Lower leg skin (tissue), 4 donors: ENCODE data around the gene GPR17. TPM values are rescaled to one million over a fixed set of nuclear protein-coding genes. Genes with fewer than 3 reads are reported as not detected.

ENCODE experiments used
- DNase-seq, 2 donors: peaks; one replicate each; pipeline ENCODE4 v3.0.0-alpha.2; 2019; ENCODE audit warnings: low spot score in 2 of 2
- H3K4me3 ChIP-seq: fragments of 200-600 bp; sonication (generic); 2 replicates; pipeline ENCODE4 v1.5.1; 2017; ENCODE audit warnings: mild to moderate bottlenecking, low read depth; ENCODE audit not compliant: poor library complexity, severe bottlenecking
- CTCF ChIP-seq, 3 donors: fragments of 450-650 bp; IDR thresholded peaks; one replicate each; pipeline ENCODE4 v1.5.1; 2016; ENCODE audit warnings: antibody characterized with exemption in 3 of 3, mild to moderate bottlenecking in 3 of 3, moderate library complexity in 2 of 3
- POLR2A ChIP-seq, 2 donors: fragments of 450-650 bp; IDR thresholded peaks; one replicate each; pipeline ENCODE4 v1.6.1; 2016 to 2017; ENCODE audit warnings: antibody characterized with exemption in 2 of 2, mild to moderate bottlenecking in 1 of 2, moderate library complexity in 1 of 2
- WGBS, 2 donors: methylation state at CpG; one replicate each; pipeline ENCODE4 v1.1.5; 2018; 5-methylcytosine and 5-hydroxymethylcytosine counted together
- intact Hi-C: fragments of 100-400 bp; cut with DNase I; formaldehyde crosslinking; loops from one replicate; pipeline ENCODE4 v1.15.0; 2023; ENCODE audit warnings: low total_unique reads
- total RNA-seq, 4 donors: library from RNA; depleted of rRNA; stranded (reverse); fragments of >200 nt; gene quantifications; one replicate each; pipeline ENCODE4 v1.1.0, GENCODE V29; 2016

Gene GPR17
- total RNA-seq, 4 donors from 2014 or later: 0.88 TPM; not detected in 3

- H3K4me3 ChIP-seq: no peak overlapping the region
- DNase-seq: no peak
These were observed 18.8 kb upstream of the GPR17 start for GRCh38 chr2:127626917-127627739.

DNA sequence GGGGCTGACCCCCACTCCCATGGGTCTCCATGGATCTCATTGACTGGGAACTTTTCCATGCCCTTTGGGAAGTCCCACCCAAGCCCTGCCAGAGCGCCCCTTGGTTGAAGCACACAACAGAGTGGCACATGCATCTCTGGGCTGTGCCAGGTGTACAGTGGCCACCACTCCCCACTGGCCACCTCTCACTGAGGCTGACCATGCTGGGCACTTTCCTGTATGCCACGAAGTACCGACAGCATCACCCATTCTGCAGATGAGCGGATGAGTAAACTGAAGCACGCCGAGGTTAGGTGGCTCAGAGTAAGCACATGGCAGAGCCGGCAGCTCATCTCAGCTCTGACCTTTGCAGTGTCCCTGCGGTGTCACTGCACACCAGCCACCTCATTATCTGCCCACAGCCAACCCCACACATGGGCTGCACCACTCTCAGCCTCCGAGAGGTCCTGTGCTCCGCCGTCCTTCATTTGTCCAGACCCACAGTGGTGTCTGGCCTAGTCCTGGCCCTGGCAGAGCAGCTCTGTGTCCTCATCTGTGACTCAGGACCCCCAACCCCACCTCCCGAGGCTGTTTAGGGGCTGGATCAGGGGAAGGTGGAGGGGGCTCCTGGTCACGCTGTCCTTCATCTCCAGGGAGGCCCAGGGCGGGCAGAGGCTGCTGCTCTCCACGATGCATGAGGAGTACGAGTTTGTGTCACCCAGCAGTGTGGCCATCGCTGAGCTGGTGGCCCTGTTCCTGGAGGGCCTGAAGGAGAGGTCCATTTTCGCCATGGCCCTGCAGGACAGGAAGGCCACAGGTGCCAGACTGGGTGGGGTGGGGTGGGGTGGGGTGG lies 18.0 kb upstream of the GPR17 start:
- intact Hi-C loops: no loop called here
- no peak overlapping the region for H3K4me3 ChIP-seq
- no peak for DNase-seq
- WGBS, 2 donors: 89 to 91% methylated on average over 14 to 15 of the region's 18 CpGs
- TF ChIP-seq POLR2A (IDR thresholded peaks at IDR 0.05) (no peak), CTCF (IDR thresholded peaks at IDR 0.05) (no peak)

More at GRCh38 chr2:127626917-127627739, 18.8 kb upstream of the GPR17 start:
- WGBS, 2 donors: 89 to 91% methylated on average over 27 to 28 of the region's 28 CpGs
- no peak for TF ChIP-seq POLR2A (IDR thresholded peaks at IDR 0.05)
- no peak for TF ChIP-seq CTCF (IDR thresholded peaks at IDR 0.05)
- intact Hi-C loops: no loop called here

DNA sequence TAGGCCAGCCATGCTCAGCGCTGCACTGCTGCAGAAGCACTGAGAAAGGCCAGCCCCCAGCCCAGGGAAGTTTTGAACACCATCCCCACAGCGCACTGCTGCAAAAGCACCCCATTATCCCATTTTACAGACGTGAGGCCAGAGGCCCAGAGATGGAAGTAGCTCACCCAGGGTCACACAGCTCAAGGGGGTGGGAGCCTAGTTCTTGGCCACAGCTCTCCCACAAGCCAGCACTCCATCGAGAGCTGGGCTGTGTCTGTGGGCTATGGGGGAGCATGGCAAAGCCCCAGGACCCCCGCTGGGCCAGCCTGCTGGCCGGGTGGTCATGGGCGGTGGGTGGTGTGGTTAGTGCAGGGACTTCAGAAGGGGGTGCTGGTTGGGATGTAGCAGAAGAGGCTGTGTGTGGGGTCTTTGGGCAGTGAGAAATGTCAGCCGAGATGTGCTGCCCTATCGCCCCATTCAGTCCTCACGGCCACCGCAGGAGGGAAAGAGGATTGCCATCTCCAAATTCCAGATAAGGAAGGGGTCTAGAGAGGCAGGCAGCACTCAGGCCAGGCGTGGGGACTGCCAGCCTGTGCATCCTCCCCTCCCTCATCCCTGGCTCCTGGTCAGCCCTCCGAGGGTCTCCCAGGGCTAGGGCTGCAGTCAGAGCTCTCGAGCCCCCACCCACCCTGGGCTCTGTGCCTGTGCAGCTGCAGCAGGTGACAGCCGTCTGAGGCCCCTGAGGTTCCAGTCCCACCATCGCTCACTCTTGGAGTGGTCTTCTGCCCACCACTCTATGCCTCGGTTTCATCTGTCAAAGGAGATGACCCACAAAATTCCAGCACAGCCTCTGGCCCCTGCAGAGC lies 17.0 kb upstream of the GPR17 start:
- no peak overlapping the region for H3K4me3 ChIP-seq
- TF ChIP-seq CTCF (IDR thresholded peaks at IDR 0.05) (no peak), POLR2A (IDR thresholded peaks at IDR 0.05) (no peak)
- DNase-seq: no peak
- WGBS, 2 donors: 84 to 86% methylated on average over 16 to 17 of the region's 17 CpGs
- intact Hi-C loops: no loop called here

DNA sequence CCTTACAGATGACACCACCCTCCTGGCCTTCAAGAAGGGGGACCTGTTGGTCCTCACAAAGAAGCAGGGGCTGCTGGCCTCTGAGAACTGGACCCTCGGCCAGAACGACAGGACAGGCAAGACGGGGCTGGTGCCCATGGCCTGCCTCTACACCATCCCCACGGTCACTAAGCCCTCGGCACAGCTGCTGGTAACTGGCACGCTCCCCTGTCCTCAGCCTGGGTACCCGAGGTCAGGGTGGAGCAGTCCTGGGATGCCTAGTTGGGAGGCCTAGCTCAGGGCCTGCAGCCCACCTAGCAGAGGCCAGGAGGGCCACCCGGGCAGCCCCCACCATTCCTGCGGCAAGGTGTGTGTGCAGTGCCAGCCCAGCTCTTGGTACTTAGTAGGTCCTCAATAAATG lies 16.3 kb upstream of the GPR17 start:
- no peak overlapping the region for H3K4me3 ChIP-seq
- no peak for TF ChIP-seq CTCF (IDR thresholded peaks at IDR 0.05)
- TF ChIP-seq POLR2A (IDR thresholded peaks at IDR 0.05): no peak
- 79 to 88% methylated on average over 4 to 9 of the region's 9 CpGs for WGBS, 2 donors
- DNase-seq: no peak
- intact Hi-C loops: no loop called here

GRCh38 chr2:127630096-127630863 lies 15.7 kb upstream of the GPR17 start:
- 46 to 53% methylated on average over 6 to 10 of the region's 10 CpGs for WGBS, 2 donors
- no peak for DNase-seq
- no peak overlapping the region for H3K4me3 ChIP-seq
- intact Hi-C loops: no loop called here
- TF ChIP-seq POLR2A (IDR thresholded peaks at IDR 0.05) (no peak), CTCF (IDR thresholded peaks at IDR 0.05) (no peak)
